HG03025 (cell line): ENCODE results near the gene CDC123.
"Not testable (repeated sequence)": the region's sequence is repeated elsewhere in the genome, so short reads cannot be mapped to it uniquely, and the experiment has no call there.

Source experiments
- ATAC-seq: cut with Tn5 transposase; IDR thresholded peaks from one replicate; pipeline ENCODE4 v1.9.1; 2021; ENCODE audit warnings: mild to moderate bottlenecking, moderate library complexity; ENCODE audit not compliant: unreplicated experiment, low FRiP score

Gene CDC123

DNA sequence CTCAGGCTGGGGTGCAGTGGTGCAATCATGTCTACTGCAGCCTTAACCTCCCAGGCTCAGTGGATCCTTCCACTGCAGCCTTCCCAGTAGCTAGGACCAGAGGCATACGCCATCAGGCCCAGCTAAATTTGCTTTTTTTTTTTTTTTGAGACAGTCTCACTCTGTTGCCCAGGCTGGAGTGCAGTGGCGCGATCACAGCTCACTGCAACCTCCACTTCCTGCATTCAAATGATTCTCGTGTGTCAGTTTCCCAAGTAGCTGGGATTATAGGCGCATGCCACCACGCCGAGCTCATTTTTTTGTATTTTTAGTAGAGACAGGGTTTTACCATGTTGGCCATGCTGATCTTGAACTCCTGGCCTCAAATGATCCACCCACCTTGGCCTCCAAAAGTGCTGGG is 81.9 kb downstream of the CDC123 start:
- ATAC-seq = not testable (repeated sequence)

DNA sequence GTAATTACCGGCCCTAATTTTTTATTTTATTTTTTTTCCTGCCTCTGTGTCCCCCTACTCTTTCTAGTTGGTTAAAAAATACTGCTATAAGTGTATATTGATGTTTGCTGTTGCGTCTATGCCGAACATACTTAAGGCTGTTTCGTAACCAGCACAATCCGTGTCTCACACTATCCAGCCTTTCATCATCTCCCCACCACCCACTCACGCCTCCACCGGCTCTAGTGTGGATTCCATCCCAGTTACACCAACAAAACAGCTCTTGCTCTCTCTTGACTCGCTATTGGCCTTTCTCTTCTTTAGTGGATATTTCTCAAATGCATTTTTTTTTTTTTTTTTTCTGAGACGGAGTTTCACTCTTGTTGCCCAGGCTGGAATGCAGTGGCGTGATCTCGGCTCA is 83.3 kb downstream of the CDC123 start:
- ATAC-seq = no peak

DNA sequence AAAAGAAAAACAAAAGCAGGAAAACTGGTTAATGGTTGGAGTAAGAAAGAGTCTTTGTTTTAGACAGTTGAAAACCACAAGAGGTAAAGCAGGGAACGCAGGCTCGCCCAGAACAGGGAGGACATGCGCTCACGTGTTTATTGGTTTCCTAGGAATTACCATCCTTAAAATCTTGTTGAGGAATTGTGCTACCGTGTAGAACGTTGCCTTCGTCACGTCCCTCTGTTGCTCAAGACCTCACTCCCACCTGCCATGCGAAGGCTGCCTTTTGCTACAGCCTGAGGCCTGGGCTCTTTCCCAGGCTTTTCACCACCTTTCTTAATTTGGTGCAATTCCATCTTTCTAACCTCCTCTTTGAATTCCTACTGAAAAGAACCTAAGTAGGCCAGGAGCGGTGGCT is 91.8 kb downstream of the CDC123 start:
- ATAC-seq = no peak

DNA sequence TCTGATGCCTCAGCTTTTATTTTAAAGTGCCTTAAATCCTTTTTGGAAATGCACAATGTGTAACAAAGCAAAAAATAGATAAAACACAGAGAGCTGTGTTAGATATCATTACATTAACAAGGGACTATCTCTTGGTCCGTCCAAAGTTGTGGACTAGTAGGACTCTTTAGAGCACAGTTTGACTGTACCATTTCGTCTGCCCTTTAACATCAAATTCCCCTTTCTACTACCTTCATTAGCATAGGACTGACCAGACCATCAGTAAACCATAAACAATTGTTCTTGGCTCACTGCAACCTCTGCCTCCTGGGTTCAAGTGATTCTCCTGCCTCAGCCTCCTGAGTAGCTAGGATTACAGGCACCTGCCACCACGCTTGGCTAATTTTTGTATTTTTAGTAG is 101.8 kb downstream of the CDC123 start:
- ATAC-seq = not testable (repeated sequence)

DNA sequence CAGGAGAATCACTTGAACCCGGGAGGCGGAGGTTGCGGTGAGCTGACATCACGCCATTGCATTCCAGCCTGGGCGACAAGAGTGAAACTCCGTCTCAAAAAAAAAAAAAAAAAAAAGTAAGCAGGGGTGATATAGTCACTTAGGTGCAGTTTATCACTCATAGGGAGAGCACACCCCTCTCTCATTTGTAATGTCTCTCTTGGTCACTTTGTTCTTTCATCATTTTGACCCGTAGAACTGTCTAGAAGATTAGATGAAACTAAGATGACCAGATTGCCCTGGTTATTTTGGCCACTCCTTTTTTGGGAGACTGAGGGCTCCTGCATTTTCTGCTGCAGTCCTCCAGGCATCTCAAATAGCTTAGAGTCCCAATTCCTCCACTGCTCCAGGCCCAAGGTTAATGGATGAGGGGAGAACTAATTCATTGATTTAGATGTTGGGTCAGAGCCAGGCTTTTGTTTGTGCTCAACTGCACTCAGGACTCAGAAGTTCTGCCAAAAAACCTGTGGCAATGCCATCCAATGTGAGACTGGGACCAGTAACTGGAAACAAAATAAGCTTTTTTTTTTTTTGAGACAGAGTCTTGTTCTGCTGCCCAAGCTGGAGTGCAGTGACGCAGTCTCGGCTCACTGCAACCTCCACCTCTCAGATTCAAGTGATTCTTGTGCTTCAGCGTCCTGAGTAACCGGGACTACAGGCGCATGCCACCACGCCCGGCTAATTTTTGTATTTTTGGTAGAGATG is 103.4 kb downstream of the CDC123 start:
- ATAC-seq = no peak
